ENCODE data around the gene MYDGF.
A peak's percentile ranks its signal among the peaks of the same experiment; 100 is the strongest.

The MYDGF gene

DNA sequence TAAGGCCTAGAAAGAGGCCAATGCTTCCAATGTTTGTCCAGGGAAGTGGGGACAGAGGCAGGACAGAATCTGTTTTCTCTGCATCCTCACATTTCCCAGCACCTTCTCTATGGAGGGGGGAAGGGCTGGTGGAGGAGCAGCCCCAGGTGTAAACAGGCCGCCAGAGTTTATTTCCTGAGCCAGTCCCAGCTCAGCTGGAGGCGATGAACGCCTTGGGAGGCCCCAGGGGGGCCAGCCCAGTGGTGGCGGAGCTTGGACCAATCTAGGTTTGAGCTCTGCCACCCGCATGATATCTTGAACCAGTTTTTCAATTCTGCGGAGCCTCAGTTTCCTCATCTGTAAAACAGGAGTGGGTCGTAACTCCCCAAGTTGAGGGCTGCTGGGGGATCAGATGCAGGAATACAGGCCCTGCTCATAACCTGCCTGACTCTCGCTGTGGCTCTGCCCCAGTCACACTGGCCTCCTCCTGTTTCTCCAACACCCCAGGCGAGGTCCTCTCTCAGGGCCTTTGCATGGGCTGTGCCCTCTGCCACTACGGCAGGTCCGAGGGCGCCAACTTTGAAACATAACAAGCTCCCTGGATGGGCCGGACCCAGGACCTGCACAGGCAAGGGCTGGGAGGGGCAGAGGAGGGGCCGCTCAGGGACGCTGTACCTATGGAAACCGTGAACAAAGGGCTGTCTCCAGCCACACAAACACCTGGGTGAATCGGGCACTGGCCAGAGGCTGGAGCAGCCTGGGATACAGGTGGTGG, 29.7 kb downstream of the MYDGF start:
- DNase-seq (no peak), ATAC-seq (no peak)

DNA sequence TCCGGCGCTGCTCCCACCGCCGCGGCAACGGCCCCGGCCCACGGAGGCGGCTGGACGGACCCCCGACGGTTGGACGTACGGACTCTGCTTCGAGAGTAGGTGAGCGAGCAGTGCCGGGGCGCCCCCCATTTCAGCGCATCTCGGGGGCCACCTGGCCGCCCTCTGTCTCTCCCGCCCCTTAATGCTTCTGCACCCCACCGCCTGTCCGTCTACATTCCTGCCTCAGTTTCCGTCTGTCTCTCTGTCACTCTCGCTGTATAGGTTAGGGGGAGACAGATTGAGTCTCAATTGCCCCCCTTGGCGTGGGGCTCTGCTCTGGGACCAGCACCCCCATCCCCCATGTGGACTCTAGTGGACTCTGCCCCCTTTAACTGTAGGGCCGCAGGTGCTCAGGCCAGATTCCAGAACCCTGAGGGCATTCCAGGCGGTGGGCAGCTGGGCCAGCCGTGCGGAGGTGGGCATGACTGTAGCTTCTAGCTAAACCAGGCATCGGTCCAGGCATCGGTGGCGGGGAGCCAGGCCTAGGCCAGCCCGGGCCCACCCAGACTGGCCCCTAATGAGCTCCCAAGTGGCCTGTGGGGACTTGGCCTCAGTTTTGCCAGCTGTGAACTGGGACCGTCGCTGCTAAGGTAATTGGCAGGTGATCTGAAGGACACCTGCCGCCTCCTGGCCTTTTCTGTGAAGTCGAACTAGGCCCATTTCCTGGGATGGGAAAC, 30.5 kb downstream of the MYDGF start:
- DNase-seq (no peak), ATAC-seq (peak; percentile 6)

DNA sequence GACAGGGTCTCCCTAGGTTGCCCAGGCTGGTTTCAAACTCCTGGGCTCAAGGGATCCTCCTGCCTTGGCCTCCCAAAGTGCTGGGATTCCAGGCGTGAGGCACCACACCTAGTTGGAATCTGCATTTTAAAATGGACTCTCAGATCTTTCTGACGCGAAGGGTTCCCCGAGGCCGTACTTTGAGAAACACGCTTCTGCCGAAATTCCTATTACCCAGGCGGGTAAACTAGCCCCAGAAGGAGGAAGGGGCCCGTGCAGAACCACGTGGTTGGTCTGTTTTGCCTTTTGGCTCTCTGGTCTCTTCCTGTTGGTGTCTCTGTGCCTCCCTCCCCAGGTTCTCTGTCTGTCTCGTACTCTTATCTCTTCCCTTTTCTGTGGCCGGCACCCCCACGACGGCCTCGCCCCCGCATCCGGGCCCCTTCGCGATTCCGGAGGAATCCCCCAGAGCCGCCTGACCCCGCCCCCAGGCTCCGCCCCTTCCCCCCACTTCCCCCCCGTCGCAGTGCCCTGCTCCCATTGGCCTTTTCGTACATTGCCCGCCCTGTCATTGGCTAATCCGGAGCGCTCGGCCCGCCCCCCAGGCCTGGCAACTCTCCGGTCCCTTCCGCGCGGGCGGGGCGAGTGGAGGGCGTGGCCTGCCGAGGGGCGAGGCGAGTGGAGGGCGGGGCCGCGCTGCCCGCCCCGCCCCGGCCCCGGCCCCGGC, 31.2 kb downstream of the MYDGF start, which contains the start of gene TNFAIP8L1:
TNFAIP8L1 (plus strand) TSS at position 689 of the 703 bp plus-strand sequence. CDS start 12,354 bp downstream, outside the sequence.
- peak; percentile 100 for DNase-seq

DNA sequence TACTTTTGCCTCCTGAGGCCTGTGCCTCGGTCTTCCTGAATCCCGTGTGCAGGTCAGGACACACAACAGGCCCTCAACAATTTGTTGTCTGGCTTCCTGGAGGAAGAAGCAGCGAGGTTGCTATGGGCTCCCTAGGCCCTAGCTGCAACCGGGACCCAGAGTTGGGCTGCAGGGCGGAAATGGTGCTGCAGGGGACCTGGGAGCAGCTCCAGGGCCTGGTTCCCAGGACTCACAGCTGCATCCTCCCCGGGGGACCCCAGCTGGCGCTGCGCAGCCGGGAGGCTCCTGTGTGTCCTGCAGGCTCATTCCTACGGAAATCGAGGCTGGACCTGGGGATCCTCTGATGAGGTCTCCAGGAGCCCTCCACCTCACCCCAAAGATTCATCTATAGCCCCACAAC, 31.8 kb downstream of the MYDGF start:
- ATAC-seq (no peak), DNase-seq (no peak)

More for the DNA sequence above, 31.2 kb downstream of the MYDGF start, which contains the start of gene TNFAIP8L1:
- peak; percentile 91 for ATAC-seq

DNA sequence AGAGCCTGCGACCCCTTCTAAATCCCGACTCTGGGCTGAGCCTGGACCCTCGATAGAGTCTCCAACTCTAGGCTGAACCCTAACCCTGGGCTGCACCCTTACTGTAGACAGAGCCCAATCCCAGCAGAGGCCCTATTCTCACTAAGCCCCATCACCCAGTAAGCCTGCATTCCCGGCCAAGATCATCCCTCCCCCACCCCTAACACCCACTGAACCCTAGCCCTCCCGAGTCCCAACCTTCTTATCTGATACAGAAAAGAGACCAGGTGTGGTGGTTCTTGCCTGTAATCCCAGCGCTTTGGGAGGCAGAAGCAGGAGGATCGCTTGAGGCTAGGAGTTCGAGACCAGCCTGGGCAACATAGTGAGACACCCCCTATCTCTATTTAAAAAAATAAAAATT, 33.4 kb downstream of the MYDGF start:
- no peak for ATAC-seq
- DNase-seq = no peak

- ATAC-seq = peak; percentile 8
- DNase-seq = peak; percentile 88
Observed at GRCh38 chr19:4636151-4636717, 33.9 kb downstream of the MYDGF start.

DNA sequence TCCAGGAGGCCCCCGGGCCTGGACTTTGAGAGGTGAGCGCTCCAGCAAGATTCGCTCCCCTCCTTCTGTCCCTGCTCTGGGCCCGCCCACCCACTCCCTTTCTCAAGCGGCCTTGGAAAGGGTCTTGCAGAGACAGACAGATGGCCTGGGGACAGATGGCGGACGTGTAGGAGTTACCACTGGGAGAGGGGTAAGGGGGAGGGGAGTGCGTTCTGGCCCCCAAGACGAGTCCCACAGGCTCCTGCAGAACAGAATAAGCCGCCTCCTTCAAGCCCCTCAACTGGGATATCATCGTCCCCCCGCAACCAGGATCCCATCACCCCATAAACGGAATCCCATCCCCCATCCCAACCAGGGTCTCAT, 34.4 kb downstream of the MYDGF start:
- DNase-seq = no peak

GRCh38 chr19:4633140-4633967, 36.8 kb downstream of the MYDGF start:
- DNase-seq (peak; percentile 71), ATAC-seq (peak; percentile 48)

More for the DNA sequence above, 34.4 kb downstream of the MYDGF start:
- ATAC-seq = no peak

DNA sequence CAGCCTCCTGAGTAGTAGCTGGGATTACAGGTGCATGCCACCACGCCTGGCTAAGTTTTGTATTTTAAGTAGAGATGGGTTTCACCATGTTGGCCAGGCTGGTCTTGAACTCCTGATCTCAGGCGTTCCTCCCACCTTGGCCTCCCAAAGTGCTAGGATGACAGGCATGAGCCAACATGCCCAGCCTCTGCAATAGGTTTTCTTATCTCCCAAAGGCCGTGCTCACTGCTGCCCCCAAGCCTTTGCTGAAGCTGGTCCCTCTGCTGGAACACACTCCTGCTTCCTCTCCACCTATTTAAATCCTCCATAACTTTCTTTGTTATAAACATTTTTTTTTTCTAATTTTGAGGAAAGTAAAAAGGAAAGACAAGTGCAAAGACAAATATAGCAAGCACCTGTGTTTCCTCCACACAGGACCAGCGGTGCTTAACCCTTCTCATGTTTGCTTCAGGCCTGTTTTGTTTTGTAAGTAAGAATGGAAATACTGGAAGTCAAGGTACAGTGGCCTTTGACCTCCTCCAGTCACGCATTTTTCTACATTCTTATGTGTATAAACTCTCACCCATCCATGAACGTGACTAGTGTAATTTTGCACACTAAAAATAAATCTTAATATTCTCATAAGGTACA, 45.3 kb downstream of the MYDGF start:
- no peak for ATAC-seq
- DNase-seq = no peak

DNA sequence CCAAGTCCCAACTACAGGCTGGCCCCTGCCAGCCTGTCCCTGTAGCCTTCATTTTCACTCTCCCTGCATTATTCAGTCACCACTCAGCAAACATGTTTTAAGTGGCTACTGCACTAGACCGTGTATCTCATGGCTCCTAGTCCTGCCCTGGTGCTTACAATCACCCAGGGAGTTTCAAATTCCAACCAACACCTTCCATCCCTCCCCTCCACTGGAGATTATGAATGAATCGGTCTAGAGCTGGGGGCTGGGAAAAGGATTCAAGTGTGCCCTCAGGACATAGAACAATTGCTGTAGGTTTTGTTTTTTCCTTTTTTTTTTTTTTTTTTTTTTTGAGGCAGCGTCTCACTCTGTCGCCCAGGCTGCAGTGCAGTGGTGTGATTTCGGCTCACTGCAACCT, 45.8 kb downstream of the MYDGF start:
- no peak for DNase-seq
- ATAC-seq = no peak

DNA sequence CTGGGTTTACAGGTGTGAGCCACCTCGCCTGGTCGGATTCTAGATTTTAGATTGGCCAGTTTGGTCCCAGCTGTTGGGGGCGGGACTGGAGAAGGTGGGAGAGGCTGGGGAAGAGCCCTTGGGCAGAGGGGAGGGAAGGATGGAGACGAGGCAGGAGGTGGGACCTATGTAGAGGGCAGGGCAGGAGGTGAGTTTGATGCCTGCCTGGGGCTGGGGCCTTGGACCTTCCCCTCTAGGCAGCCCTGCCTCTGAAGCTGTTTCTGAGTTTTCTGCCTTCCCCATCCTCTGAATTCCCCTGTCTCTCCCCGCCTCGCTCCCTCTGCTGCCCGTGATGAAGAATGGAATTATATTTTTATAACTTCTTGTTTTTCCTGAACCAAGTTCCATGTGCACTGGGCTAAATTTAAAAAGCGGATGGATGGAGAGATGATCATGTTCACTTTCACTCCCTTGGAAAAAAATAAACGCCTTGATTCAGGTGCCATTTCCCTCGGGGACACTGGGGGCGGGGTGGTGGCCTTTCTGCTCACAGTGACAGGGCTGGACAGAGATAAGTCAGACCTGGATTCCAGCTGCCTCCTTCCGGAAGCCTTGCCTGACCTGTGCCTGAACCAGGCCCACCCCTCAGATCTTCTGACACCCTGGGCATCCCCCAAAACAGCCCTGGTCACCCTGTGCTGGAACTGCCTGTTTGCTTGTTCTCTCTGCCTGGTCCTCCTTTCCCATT, 47.3 kb downstream of the MYDGF start:
- ATAC-seq = no peak
- no peak for DNase-seq

- ATAC-seq = no peak
- no peak for DNase-seq
Observed at GRCh38 chr19:4620675-4621074, 49.5 kb downstream of the MYDGF start.

DNA sequence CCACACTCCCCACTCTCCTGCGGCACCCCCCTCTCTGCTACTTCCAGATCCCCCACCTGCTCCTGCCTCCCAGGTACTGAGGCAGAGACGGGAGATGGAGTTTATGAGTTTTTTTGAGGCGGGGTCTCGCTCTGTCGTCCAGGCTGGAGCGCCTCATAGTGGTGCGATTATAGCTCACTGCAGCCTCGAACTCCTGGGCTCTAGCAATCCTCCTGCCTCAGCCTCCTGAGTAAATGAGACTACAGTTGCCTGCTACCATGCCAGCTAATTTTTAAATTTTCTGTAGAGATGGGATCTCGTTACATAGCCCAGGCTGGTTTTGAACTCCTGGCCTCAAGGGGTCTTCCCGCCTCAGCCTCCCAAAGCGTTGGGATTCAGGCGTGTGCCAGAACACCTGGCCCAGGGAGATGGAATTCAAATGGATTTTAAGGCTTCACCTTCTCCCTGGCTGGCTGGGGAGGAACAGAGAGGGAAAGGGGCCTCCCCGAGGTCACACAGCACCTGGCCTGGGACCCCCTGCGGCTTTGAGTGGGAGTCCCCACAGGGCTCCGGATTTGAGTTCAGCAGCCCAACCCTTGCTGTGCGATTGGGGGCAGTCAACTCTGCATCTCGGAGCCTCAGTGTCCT, 50.4 kb downstream of the MYDGF start:
- ATAC-seq (no peak), DNase-seq (no peak)

GRCh38 chr19:4618019-4618418, 52.1 kb downstream of the MYDGF start:
- no peak for DNase-seq

GRCh38 chr19:4613254-4613751, 56.8 kb downstream of the MYDGF start:
- ATAC-seq (no peak), DNase-seq (no peak)

More at GRCh38 chr19:4618019-4618418, 52.1 kb downstream of the MYDGF start:
- ATAC-seq = no peak

GRCh38 chr19:4609878-4610511, 60.1 kb downstream of the MYDGF start:
- ATAC-seq (no peak), DNase-seq (no peak)

Data from stimulated activated naive CD8-positive, alpha-beta T cell treated with anti-CD3 and anti-CD28 coated beads, Interleukin-15, Interleukin-2, amounts not matched to agents 100 U/mL and 50 U/mL, for 24 hours (primary cell).